Activated T-cell treated with anti-CD3 and anti-CD28 coated beads for 48 hours (primary cell): ENCODE measurements around the gene COPG1.
"Not testable (repeated sequence)": the region's sequence is repeated elsewhere in the genome, so short reads cannot be mapped to it uniquely, and the experiment has no call there.

Experiments used
- DNase-seq: peaks from one replicate; pipeline ENCODE4 v3.0.0-alpha.2; 2020; ENCODE audit warnings: low read depth

COPG1 gene, protein sequence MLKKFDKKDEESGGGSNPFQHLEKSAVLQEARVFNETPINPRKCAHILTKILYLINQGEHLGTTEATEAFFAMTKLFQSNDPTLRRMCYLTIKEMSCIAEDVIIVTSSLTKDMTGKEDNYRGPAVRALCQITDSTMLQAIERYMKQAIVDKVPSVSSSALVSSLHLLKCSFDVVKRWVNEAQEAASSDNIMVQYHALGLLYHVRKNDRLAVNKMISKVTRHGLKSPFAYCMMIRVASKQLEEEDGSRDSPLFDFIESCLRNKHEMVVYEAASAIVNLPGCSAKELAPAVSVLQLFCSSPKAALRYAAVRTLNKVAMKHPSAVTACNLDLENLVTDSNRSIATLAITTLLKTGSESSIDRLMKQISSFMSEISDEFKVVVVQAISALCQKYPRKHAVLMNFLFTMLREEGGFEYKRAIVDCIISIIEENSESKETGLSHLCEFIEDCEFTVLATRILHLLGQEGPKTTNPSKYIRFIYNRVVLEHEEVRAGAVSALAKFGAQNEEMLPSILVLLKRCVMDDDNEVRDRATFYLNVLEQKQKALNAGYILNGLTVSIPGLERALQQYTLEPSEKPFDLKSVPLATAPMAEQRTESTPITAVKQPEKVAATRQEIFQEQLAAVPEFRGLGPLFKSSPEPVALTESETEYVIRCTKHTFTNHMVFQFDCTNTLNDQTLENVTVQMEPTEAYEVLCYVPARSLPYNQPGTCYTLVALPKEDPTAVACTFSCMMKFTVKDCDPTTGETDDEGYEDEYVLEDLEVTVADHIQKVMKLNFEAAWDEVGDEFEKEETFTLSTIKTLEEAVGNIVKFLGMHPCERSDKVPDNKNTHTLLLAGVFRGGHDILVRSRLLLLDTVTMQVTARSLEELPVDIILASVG

DNA sequence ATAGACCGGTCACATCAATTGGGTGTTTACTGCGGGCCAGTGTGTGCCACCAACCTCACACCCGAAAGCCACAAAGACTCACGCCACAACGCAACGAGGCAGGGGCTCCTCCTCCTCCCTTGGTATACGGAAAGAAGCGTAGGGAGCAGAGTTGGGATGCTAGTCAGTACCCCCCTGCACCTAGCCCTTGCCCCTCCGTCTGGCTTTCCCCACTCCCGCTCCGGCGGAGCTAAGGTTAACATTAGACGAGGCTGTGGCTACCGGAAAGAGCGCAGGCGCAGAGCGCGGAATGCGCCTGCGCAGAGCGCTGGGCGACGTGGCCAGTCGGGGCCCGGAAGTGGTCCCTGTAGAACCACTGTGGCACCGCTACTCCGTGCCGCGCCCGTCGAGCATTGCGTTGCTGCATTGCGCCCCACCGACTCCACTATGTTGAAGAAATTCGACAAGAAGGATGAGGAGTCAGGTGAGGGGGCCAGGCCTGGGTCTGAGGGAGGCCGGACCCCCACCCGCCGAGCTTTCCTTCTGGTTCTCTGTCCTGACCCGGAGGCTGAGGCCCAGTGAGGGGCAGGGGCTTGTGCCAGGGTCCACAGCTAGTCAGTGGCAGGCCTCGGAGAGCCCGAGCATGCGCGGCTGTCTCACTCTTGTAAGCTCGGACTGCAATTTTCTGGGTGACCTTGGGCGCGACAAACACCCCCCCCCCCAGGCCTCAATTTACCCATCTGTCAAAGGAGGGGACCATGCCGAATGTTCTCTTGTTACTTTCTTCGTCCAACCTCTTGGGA is at the start of gene COPG1:
Gene COPG1, plus strand, starts transcription at position 323 of the 782 bp plus-strand sequence. Its CDS starts 104 bp downstream, at position 427.
- DNase-seq: peak; percentile 89

DNA sequence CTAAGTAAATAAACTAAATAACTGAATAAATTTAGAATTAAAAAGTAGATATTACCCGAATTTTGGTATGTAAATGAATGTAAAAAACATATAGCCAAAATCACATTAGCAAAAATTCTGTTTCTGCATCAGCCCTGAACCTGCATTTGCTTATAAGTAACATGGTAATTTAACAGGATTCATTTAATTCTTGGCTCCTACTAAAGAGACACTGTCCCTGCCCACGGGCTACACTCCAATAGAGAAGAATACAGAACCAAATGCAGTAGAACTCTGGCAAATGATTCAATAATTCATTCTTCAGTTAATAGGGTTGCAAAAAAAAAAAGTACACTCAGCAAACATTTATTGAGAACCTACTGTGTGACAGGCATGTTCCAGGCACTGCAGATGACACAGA is 44.9 kb upstream of the COPG1 start:
- DNase-seq: no peak

DNA sequence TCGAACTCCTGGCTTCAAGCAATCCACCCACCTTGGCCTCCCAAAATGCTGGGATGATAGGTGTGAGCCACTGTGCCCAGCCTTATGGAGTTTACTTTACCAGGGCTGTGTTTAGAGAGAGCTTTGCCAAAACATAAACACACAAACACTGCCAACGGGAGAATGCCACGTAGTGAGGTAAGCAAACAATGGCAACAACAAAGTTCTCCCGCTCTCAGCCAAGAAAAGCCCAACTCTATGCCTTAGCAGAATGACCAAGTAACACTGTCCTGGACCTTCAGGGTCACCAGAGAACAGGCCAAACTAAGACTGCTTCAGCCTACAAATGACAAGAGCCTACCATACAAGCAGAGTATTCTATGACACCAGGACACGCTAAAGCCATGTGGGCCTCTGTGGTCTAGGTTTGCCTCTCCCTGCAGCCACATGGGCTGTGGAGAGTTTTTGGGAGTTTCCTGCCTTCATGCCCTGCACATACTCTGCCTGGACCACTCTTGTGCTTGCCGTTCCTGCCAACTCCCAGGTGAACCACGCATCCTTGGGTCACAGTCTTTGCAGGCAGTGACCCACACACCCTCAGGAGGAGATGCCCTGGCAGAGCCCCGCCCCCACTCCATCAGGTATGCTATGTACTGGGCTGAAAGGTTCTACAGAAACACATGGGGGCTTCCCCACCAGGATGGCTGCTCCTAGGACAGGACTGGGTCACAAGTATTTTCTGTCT is 44.1 kb upstream of the COPG1 start:
- DNase-seq: no peak

DNA sequence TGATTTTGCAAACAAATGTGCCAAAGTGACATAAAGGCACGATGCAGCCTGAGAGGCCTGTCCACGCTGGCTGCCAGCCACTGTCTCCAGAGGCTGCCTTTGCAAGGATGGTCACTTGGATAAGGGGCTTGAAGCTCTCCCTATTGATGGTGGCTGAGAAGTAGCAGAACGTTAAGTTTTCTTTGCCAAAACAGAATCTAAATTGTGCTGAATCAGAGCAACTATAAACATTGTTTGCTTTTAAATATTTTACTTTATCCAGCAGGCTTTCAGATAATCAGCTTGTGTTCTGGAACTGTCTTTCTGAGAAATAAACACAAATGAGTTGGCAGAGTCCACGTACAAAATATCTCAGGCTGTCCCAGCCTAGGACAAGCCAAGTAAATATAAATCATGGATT is 41.9 kb upstream of the COPG1 start:
- DNase-seq: no peak

DNA sequence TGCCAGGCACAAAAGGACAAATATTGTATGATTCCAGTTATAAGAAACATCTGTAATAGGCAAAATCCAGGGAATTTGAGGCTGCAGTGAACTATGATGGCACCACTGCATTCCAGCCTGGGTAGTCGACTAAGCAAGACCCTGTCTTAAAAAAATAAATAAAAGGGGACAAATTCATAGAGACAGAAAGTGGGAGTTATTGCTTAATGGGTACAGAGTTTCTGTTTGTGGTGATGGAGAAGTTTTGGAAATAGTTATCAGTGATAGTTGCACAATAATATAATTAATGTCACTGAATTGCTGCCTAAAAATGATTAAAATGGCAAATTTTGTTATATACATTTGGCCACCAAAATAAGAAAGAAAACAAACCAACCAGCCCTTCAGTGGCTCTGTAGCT is 38.1 kb upstream of the COPG1 start:
- DNase-seq: no peak

DNA sequence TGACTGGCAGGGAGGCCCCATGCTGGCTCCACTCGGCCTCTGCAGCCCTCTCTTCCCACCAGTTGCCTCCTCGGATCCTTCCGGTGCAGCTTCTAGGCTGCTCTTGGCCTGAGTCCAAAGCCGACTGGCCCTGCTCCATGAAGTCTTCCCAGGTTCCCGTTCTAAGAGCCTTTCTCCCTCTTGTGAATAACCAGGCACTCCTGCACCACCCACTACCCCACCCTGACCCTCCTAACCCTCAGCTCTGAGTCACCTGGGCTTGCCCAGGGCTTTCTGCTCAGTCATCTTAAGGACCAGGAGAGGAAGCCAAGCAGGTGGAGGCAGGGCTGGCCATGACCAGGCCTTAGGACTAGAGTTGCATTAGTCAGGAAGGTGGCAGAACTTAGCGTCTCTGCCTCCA is 37.6 kb upstream of the COPG1 start:
- DNase-seq: no peak

DNA sequence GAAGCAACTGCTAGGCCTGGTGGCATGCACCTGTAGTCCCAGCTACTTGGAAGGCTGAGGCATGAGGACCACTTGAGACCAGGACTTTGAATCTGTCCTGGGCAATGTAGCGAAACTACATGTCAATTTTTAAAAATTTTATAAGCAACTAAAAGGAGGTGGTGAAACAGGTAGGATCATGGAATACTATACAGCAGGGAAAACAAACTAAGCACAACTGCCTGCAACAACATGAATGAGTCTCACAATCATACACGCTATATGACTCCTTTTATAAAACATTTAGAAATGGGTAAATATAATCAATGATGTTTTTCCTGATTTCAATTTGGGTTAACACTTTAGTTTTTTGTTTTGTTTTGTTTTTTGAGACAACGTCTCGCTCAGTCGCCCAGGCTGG is 36.2 kb upstream of the COPG1 start:
- no peak for DNase-seq

DNA sequence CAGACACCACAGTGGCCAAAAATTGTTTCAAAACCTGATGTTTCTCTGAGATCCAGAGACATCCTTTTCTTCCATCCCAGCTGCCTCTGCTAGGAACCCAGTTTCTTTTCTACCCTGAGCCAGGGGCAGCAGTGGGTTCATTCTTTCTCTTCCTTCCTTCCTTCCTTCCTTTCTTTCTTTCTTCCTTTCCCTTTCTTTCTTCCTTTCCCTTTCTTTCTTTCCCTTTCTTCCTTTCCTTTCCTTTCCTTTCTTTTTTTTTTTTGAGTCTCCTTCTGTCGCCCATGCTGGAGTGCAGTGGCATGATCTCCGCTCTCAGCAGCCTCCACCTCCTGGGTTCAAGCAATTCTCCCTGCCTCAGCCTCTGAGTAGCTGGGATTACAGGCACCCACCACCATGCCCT is 30.7 kb upstream of the COPG1 start:
- no peak for DNase-seq

DNA sequence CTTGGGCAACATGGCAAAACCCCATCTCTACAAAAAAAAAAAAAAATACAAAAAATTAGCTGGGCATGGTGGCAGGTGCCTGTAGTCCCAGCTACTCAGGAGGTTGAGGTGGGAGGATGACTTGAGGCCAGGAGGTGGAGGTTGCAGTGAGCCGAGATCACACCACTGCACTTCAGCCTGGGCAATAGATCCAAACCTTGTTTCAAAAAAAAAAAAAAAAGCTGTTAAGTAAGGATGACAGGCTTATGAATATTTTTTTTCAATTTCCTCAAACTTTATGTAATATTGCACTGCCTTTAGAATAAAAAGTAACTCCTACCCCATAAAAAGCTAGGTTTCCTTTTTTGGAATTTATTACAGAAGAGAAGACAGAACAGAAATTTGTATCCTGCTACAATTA is 25.0 kb upstream of the COPG1 start:
- DNase-seq: not testable (repeated sequence)

DNA sequence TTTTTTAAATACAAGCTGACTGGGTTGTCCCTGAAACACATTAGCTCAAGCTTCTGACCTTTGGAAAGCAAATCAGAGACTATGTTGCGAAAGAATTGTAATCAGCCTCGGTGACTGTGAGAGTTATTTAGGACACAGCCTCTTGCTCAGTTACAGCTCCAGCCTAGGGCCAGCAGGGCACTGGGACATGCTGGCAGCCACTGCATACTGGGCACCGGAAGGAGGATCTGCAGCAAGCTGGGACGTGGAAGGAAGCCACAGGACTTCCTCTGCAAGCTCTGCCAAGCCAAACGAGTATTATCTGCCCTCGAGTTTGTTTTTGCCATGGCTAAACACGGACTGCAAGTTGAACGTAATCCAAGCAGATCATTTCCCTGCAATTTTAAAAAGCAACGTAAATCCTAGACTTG is 24.4 kb upstream of the COPG1 start:
- no peak for DNase-seq

DNA sequence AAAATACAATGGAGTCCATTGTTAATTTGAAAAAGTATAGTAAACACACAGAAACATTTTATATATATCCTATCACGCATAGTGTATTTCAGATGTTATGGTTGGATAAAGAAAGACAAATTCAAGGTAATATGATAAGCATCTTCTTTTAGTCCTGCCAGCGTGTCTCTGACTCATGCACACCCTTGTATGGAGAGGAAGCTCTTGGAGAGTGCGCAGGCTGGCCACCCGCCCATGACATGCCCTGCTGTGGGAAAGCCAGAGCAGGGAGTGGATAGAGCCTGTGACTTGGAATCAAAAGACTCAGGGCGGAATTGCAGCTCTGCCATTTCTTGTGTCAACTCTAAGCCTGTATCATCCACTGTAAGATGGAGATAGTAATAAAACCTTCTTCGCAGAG is 23.0 kb upstream of the COPG1 start:
- no peak for DNase-seq

DNA sequence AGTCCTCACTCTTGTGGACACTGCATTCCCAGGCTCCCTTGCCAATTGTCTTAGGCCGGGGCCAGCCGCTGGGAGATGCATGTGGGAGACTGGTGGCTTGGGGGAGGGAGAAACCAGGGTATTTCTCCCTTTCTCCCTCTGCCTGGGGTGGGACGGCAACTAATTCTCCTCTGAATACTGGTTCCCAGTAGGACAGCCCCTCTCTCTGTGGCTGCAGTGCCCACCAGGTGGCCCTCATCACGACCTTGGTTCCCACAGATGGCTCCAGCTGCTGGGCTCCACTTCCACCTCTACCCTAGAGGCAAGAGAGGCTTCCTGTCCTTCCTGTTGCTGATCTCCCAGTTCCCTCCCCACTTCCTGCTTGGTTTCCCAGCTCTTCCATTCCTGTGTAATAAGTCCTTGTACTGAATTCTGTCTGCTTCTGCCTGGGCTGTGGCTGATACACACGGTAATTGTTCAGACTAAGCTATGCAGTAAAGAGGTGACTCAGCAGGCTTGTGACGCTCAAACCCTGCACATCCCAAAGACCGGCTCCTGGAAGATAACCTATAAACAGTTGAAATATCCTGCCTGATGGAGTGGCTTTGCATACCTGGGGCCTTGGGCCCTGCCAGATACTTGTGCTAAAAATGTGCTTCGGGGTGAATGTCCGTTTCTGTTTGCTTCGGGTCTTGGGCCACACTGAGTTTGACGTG is 20.4 kb upstream of the COPG1 start:
- no peak for DNase-seq

DNA sequence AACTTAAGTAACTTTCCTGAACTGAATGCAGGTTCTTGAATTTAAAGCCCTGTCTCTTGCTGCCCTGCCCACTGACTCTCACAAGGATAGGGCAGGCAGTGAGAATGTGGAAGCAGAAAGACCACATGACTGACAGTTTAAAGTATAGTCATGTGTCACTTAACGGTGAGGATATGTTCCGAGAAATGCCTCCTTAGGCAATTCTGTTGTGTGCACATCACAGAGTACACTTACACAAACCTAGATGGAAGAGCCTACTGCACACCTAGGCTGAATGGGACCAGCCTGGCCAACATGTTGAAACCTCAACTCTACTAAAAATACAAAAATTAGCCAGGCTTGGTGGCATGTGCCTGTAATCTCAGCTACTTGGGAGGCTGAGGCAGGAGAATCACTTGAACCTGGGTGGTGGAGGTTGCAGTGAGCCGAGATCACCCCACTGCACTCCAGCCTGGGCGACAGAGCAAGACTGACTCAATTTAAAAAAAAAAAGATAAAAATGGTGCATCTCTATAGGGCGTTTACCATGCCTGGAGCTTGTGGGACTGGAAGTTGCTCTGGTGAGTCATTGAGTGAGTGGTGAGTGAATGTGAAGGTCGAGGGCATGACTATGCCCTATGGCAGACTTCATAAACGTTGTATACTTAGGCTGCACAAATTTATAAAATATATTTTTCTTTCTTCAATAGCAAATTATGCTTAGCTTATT is 18.9 kb upstream of the COPG1 start:
- no peak for DNase-seq

DNA sequence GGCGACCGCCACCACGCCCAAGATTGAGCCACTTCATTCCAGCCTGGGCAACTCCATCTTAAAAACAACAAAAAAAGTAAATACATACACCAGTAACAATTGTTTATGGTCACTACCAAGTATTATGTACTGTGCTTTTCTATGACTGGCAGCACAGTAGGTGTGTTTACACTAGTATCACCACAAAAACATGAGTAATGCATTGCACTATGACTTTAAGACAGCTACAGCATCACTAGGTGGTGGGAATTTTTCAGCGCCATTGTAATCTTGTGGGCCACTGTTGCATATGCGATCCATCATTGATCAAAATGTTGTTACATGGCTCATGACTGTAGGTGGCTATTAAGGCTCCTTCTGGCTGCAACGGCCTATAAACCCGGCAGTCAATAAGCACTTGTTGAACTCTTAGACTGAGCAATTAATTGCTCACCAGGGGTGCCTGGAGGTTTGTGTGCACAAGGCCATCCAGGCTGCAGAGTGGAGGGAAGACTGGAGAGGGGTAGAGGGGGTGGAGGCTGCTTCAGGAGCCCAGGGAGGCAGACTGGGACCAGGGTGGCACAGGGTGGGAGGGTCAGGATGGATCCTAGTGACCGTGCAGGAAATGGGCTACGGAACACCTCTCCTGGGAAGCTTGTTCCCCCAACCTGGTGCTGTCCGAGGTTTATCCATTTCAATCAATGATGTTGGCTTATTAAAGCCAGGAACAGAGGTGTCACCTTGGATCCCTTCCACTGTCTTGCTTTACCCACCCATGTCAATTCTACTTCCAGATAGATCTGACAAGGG is 17.9 kb upstream of the COPG1 start:
- DNase-seq: no peak

DNA sequence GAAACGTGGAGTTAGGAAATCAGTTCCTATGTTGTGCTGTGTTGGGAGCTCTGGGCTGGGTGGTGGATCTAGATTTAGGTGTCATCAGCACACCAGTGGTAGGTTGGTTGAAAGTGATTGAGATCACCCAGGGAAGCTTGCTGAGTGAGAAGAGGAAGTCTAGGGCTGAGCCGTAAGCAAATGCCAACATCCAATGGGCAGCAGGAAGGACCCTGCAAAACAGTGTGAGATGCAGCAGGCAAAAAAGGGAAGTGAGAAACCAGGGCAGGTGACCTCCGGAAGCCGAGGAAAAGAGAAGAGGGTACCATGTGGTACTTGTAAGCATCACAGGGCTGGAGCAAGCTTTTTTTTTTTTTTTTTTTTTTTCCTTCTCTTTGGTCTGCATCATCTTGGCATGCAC is 15.9 kb upstream of the COPG1 start:
- DNase-seq: no peak

DNA sequence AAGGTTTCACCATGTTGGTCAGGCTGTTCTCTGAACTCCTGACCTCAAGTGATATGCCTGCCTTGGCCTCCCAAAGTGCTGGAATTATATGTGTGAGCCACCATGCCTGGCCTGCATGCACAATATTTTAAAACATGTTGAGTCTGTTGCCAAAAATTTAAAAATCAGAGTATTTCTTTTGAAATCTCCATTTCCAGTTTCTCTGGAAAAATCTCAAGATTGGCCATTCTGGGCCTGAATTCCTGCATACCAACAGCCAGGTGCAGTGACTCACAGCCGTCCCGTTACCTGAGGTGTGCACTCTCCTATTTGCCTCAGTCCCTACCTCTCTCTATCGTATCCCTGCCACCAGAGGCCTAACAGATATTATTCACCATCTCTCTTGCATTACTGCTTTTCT is 15.0 kb upstream of the COPG1 start:
- DNase-seq: no peak

DNA sequence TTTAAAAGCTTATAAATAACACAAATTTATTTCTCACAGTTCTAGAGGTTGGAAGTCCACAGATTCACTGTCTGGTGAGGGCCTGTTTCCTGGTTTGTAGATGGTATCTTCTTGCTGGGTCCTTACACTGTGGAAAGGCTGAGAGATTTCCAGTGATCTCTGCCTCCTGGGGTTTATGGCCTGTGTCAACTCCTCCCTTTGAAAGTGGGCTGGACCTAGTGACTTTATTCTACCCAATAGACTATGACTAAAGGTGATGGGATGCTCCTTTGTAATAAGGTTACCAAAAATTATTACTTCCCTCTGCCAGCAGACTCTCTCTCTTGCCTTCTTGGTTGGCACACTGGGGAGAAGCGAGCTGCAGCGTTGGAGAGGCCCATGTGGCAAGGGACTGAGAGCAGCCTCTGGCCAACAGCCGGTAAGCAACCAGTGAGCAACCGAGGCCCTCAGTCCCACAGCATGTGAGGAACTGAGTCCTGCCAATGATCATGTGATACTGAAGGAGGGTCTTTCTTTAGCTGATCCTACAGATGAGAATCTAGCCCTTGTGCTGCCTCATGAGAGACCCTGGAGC is 14.0 kb upstream of the COPG1 start:
- DNase-seq: no peak

DNA sequence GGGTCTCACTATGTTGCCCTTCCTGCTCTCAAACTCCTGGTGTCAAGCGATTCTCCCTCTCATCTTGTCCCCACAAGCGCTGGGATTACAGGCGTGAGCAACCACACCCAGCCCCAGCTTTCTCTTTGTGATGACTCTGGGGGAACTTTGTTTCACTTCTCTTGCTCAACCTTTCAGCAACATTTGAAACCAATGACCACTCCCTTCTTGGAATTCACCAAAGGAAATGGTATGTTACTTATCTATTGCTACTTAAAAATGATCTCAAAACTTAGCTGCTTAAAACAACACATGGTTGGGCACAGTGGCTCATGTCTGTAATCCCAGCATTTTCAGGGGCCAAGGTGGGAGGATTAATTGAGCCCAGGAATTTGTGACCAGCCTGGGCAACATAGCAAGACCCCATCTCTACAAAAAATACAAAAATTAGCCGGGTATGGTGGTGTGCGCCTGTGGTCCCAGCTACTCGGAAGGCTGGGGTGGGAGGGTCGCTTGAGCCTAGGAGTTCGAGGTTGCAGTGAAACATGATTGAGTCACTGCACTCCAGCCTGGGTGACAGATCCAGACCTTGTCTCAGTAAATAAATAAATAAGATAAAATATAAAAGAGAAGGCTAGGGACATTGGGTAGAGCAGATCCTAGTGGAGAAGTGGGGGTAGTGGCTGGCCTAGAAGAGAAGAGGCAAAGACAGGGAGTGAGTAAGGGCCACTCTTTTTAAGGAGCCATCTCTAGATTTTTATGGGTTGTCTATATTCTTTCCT is 10.3 kb upstream of the COPG1 start:
- DNase-seq: no peak

DNA sequence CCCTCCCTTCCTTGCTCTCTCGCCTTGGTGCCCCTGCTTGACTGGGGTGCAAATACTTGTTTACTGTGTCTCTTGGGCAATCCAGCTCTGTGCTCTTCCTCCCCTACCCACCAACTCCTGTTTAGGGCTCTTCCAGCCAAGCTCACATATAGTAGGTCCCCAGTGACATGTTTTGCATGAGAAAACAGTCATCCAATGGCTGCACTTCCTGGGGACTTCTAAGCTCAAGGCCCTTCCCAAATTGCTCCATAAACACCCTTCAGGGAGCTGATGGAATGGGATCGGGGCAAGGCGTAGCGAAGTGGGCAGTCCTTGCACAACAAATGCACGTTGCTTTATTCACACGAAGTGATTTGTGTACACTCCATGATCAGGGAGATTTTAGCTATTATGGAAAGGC is 9.4 kb upstream of the COPG1 start:
- no peak for DNase-seq
